ENCODE results near the gene MEOX1. TPM values are rescaled to one million over a fixed set of nuclear protein-coding genes. Genes with fewer than 3 reads are reported as not detected.

Gene MEOX1
- total and polyA plus RNA-seq, 7 donors: 0.23 to 5.3 (median 2.9) TPM

DNA sequence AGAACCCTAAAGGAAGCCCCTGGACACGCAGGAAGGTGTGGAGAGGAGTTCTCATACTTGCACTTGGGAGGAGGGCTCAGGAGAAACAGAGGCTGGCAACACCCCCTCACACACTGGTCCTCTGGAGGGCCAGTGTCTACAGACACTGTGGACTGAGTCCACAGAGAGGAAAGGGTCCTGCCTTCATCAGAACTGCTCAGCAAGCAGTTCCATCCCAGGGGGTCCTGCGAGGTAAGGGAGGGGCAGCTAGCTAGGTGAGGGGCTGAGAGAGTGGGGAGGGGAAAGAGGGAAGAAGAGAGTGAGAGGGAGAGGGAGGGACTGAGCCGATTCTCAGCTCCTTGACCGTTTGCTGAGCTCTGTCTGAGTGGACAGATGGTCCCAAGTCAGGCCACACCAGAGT, 17.7 kb upstream of the MEOX1 start:
- DNase-seq: no peak
- Histone ChIP-seq H3K27ac (no peak overlapping the region), H3K4me3 (no peak overlapping the region), H3K4me1 (peaks cover 0 to 9% (median 7%) of the 10 kb centered on the region in 4 donors), H3K9me3 (no peaks in the 10 kb centered on the region), H3K36me3 (no peaks in the 10 kb centered on the region), H3K27me3 (no peaks in the 10 kb centered on the region)
- TF ChIP-seq POLR2A (IDR thresholded peaks at IDR 0.05) (no peak), EP300 (IDR thresholded peaks at IDR 0.05) (no peak), POLR2AphosphoS5 (IDR thresholded peaks at IDR 0.05) (no peak)
- TF ChIP-seq, protein P1, sequence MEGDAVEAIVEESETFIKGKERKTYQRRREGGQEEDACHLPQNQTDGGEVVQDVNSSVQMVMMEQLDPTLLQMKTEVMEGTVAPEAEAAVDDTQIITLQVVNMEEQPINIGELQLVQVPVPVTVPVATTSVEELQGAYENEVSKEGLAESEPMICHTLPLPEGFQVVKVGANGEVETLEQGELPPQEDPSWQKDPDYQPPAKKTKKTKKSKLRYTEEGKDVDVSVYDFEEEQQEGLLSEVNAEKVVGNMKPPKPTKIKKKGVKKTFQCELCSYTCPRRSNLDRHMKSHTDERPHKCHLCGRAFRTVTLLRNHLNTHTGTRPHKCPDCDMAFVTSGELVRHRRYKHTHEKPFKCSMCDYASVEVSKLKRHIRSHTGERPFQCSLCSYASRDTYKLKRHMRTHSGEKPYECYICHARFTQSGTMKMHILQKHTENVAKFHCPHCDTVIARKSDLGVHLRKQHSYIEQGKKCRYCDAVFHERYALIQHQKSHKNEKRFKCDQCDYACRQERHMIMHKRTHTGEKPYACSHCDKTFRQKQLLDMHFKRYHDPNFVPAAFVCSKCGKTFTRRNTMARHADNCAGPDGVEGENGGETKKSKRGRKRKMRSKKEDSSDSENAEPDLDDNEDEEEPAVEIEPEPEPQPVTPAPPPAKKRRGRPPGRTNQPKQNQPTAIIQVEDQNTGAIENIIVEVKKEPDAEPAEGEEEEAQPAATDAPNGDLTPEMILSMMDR (IDR thresholded peaks at IDR 0.05): no peak
- WGBS, 2 donors: 75 to 77% methylated on average over 4 of the region's 4 CpGs
- intact Hi-C loops (cut with DNase I): no loop called here

DNA sequence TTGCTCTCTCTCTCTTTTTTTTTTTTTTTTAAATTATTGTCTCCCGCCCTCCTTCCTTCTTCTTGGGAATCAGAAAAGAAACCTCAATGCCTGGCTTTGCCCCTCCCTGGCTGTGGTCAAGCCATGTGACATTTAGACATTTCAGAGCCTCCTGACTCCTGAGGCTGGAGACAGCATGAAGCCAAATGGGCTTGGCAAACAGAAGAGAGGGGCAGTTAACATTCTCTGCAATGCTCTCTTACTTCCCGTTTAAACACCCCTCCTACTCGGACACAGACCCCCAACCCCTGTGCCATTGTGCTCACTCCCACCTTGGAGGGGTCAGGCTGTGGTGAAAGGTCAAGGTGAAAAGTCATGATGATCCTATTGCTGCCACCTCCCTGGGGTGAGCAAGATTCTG, 14.7 kb upstream of the MEOX1 start:
- Histone ChIP-seq H3K4me1 (peaks cover 0 to 17% (median 13%) of the 10 kb centered on the region in 4 donors), H3K4me3 (no peak overlapping the region), H3K27me3 (no peaks in the 10 kb centered on the region), H3K36me3 (no peaks in the 10 kb centered on the region), H3K27ac (no peak overlapping the region), H3K9me3 (no peaks in the 10 kb centered on the region)
- no peak for DNase-seq
- 72 to 76% methylated on average over 3 of the region's 3 CpGs for WGBS, 2 donors
- intact Hi-C loops (cut with DNase I): no loop called here
- TF ChIP-seq, protein P1 (IDR thresholded peaks at IDR 0.05): no peak
- TF ChIP-seq POLR2A (IDR thresholded peaks at IDR 0.05) (no peak), POLR2AphosphoS5 (IDR thresholded peaks at IDR 0.05) (no peak), EP300 (IDR thresholded peaks at IDR 0.05) (no peak)

DNA sequence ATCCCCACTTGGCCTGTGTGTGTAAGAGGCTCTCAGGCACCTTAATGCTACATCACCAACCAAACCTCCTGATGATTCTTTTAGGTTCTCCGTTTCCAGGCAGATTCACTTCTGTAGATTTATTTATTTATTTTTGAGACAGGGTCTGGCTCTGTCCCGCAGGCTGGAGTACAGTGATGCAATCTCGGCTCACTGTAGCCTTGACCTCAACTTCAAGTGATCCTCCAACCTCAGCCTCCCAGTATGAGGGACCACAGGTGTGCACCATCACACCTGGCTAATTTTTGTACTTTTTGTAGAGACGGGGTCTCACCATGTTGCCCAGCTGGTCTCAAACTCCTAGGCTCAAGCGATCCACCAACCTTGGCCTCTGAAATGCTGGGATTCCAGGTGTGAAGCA, 12.7 kb upstream of the MEOX1 start:
- WGBS, 2 donors: 90 to 92% methylated on average over 5 of the region's 5 CpGs
- no peaks in the 10 kb centered on the region for H3K36me3 ChIP-seq
- no peak overlapping the region for H3K27ac ChIP-seq
- no peak for DNase-seq
- intact Hi-C loops (cut with DNase I): no loop called here
- peaks cover 0 to 34% (median 21%) of the 10 kb centered on the region in 4 donors for H3K4me1 ChIP-seq
- no peak overlapping the region for H3K4me3 ChIP-seq
- H3K27me3 ChIP-seq: no peaks in the 10 kb centered on the region
- H3K9me3 ChIP-seq: no peaks in the 10 kb centered on the region
- TF ChIP-seq EP300 (IDR thresholded peaks at IDR 0.05) (no peak), POLR2A (IDR thresholded peaks at IDR 0.05) (no peak), POLR2AphosphoS5 (IDR thresholded peaks at IDR 0.05) (no peak)
- TF ChIP-seq, protein P1 (IDR thresholded peaks at IDR 0.05): no peak

DNA sequence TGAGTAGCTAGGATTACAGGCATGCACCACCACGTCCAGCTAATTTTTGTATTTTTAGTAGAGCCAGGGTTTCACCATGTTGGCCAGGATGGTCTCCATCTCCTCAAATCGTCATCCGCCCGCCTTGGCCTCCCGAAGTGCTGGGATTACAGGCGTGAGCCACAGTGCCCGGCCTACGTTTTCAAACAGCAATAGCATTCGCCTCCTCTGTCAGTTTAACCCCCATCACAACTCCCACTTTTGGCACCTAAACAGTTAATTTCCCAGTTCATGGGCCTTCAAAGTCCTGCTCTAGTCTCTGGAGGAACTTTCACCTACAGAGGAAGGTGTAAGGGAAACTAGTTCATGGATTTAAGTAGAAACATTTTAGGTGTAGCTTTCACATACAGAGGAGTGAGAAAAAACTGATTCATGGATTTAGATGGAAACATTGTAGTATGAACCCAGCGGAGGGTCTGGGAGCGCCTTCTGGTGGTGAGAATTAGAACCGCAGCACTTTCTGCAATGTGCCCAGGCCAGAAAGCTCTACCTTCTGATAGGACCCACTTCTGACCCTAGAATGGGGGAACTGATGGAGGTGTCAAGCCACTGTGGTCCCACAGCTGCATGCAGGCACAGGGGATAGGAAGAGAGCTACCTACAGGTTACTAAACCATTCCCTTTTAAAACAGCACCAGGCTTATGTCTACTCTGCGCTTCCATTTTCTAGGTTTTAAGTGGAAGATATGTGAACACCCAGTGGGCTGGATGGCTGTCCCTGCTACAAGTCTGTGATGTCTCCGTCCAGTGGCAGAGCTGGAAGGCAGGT, 12.0 kb upstream of the MEOX1 start:
- H3K36me3 ChIP-seq: no peaks in the 10 kb centered on the region
- H3K9me3 ChIP-seq: no peaks in the 10 kb centered on the region
- intact Hi-C loops (cut with DNase I): no loop called here
- H3K4me1 ChIP-seq: peaks cover 0 to 34% (median 21%) of the 10 kb centered on the region in 4 donors
- no peak overlapping the region for H3K4me3 ChIP-seq
- DNase-seq: peak; percentile 83
- WGBS, 2 donors: 60% methylated on average over 14 of the region's 14 CpGs
- TF ChIP-seq, protein P1 (IDR thresholded peaks at IDR 0.05): peak; percentile 81 to 94 (median 92)
- TF ChIP-seq POLR2A (IDR thresholded peaks at IDR 0.05): no peak
- H3K27me3 ChIP-seq: no peaks in the 10 kb centered on the region
- no peak overlapping the region for H3K27ac ChIP-seq
